Peyer's patch (tissue), 4 donors: Measurements from ENCODE around the gene LDLRAD4. TPM values are rescaled to one million over a fixed set of nuclear protein-coding genes. Genes with fewer than 3 reads are reported as not detected.
A peak's percentile ranks its signal among the peaks of the same experiment; 100 is the strongest.

Experiments
- DNase-seq, 3 donors: peaks; one replicate each; pipeline ENCODE4 v3.0.0-alpha.2; 2017 to 2019
- H3K27ac ChIP-seq, 4 donors: fragments of 200-600 bp; sonication (generic); one replicate each; pipeline ENCODE4 v1.5.1; 2016 to 2019
- H3K27me3 ChIP-seq, 2 donors: fragments of 200-600 bp; sonication (generic); one replicate each; pipeline ENCODE4 v1.5.1; 2019
- H3K36me3 ChIP-seq, 3 donors: fragments of 200-600 bp; sonication (generic); one replicate each; pipeline ENCODE4 v1.5.1; 2016 to 2019
- H3K4me1 ChIP-seq, 4 donors: fragments of 200-600 bp; sonication (generic); one replicate each; pipeline ENCODE4 v1.5.1; 2016 to 2019
- H3K4me3 ChIP-seq, 4 donors: fragments of 200-600 bp; sonication (generic); 1 replicate in 3 of 4; 2 replicates in 1 of 4; pipeline ENCODE4 v1.5.1; 2016 to 2019; ENCODE audit warnings: mild to moderate bottlenecking in 1 of 4
- H3K9me3 ChIP-seq, 4 donors: fragments of 200-600 bp; sonication (generic); one replicate each; pipeline ENCODE4 v1.5.1; 2016 to 2019; ENCODE audit warnings: mild to moderate bottlenecking in 1 of 4
- CTCF ChIP-seq, 6 experiments: fragments of 450-650 bp in 4 of 6; fragments of 200-600 bp in 2 of 6; sonication (generic) in 1 of 6; IDR thresholded peaks; one replicate each; pipeline ENCODE4 v1.5.1; 2017 to 2019; ENCODE audit warnings: antibody characterized with exemption in 6 of 6, mild to moderate bottlenecking in 3 of 6, moderate library complexity in 1 of 6
- POLR2A ChIP-seq, 2 donors: fragments of 450-650 bp; IDR thresholded peaks; one replicate each; pipeline ENCODE4 v1.5.1; 2017; ENCODE audit warnings: antibody characterized with exemption in 2 of 2, mild to moderate bottlenecking in 2 of 2, moderate library complexity in 2 of 2
- total RNA-seq, 4 donors: library from RNA; depleted of rRNA; stranded (reverse); fragments of >200 nt; gene quantifications; one replicate each; pipeline ENCODE4 v1.1.0, GENCODE V29; 2016

Gene LDLRAD4
- total RNA-seq, 4 donors from 2014 or later, result 24.8 to 128 (median 50.0) TPM

GRCh38 chr18:13375302-13376255 is 157.0 kb downstream of the LDLRAD4 start:
- peak overlapping the region; percentile 18 to 62 (median 40) for H3K27ac ChIP-seq
- DNase-seq, result peak in 2 of 3 donors; percentile 56 to 83
- TF ChIP-seq CTCF (IDR thresholded peaks at IDR 0.05), result no peak
- TF ChIP-seq POLR2A (IDR thresholded peaks at IDR 0.05), result no peak
- H3K36me3 ChIP-seq, result no peaks in the 10 kb centered on the region
- H3K9me3 ChIP-seq, result no peaks in the 10 kb centered on the region
- peaks cover 0 to 38% (median 5%) of the 10 kb centered on the region in 4 donors for H3K4me1 ChIP-seq
- no peaks in the 10 kb centered on the region for H3K27me3 ChIP-seq
- no peak overlapping the region for H3K4me3 ChIP-seq

GRCh38 chr18:13376298-13376840 is 157.8 kb downstream of the LDLRAD4 start:
- Histone ChIP-seq H3K4me3 (no peak overlapping the region), H3K4me1 (peaks cover 0 to 40% (median 5%) of the 10 kb centered on the region in 4 donors), H3K27me3 (no peaks in the 10 kb centered on the region), H3K27ac (peak overlapping the region in 3 of 4 donors; percentile 25 to 62 (median 35)), H3K36me3 (no peaks in the 10 kb centered on the region), H3K9me3 (no peaks in the 10 kb centered on the region)
- peak in 1 of 3 donors; percentile 37 for DNase-seq
- TF ChIP-seq CTCF (IDR thresholded peaks at IDR 0.05) (no peak), POLR2A (IDR thresholded peaks at IDR 0.05) (no peak)

GRCh38 chr18:13376841-13377351 is 158.3 kb downstream of the LDLRAD4 start:
- no peak overlapping the region for H3K4me3 ChIP-seq
- DNase-seq, result peak in 2 of 3 donors; percentile 51 to 65
- TF ChIP-seq CTCF (IDR thresholded peaks at IDR 0.05) (no peak), POLR2A (IDR thresholded peaks at IDR 0.05) (no peak)
- H3K36me3 ChIP-seq, result no peaks in the 10 kb centered on the region
- H3K27ac ChIP-seq, result peak overlapping the region in 2 of 4 donors; percentile 35 to 62
- no peaks in the 10 kb centered on the region for H3K9me3 ChIP-seq
- H3K27me3 ChIP-seq, result no peaks in the 10 kb centered on the region
- peaks cover 0 to 45% (median 5%) of the 10 kb centered on the region in 4 donors for H3K4me1 ChIP-seq

- Histone ChIP-seq H3K4me3 (no peak overlapping the region), H3K4me1 (peaks cover 0 to 41% (median 3%) of the 10 kb centered on the region in 4 donors), H3K9me3 (no peaks in the 10 kb centered on the region), H3K27ac (peak overlapping the region in 2 of 4 donors; percentile 35 to 62), H3K36me3 (no peaks in the 10 kb centered on the region), H3K27me3 (no peaks in the 10 kb centered on the region)
- peak in 2 of 3 donors; percentile 15 to 49 for DNase-seq
- TF ChIP-seq CTCF (IDR thresholded peaks at IDR 0.05), result no peak
- no peak for TF ChIP-seq POLR2A (IDR thresholded peaks at IDR 0.05)
Measured at GRCh38 chr18:13377496-13377895, 158.9 kb downstream of the LDLRAD4 start.

- TF ChIP-seq CTCF (IDR thresholded peaks at IDR 0.05) (no peak), POLR2A (IDR thresholded peaks at IDR 0.05) (no peak)
- H3K27me3 ChIP-seq, result no peaks in the 10 kb centered on the region
- H3K4me1 ChIP-seq, result peaks cover 0 to 47% (median 3%) of the 10 kb centered on the region in 4 donors
- H3K4me3 ChIP-seq, result no peak overlapping the region
- peak in 2 of 3 donors; percentile 13 to 43 for DNase-seq
- H3K27ac ChIP-seq, result peak overlapping the region in 1 of 4 donors; percentile 13
- no peaks in the 10 kb centered on the region for H3K9me3 ChIP-seq
- no peaks in the 10 kb centered on the region for H3K36me3 ChIP-seq
Measured at GRCh38 chr18:13378150-13378549, 159.6 kb downstream of the LDLRAD4 start.
